ENCODE results near the gene SFTPA1. TPM values are rescaled to one million over a fixed set of nuclear protein-coding genes. Genes with fewer than 3 reads are reported as not detected.
"Not testable (repeated sequence)": the region's sequence is repeated elsewhere in the genome, so short reads cannot be mapped to it uniquely, and the experiment has no call there.

SFTPA1 gene
- not detected for polyA plus RNA-seq (2013, experiment 1 of 4)
- not detected for polyA plus RNA-seq (2013, experiment 2 of 4)
- not detected for polyA plus RNA-seq (2013, experiment 3 of 4)
- not detected for polyA plus RNA-seq (2013, experiment 4 of 4)

- Histone ChIP-seq H3K27me3 (ENCODE audit: control insufficient read depth, insufficient read depth, low read length, poor library complexity, severe bottlenecking) (no peaks in the 10 kb centered on the region), H3K36me3 (ENCODE audit: control insufficient read depth, insufficient read depth, low read length) (no peaks in the 10 kb centered on the region), H3K9me3 (ENCODE audit: control insufficient read depth, low read length) (no peaks in the 10 kb centered on the region), H3K4me3 (ENCODE audit: insufficient read depth, low read depth, low read length) (no peak within 1 kb of the TSS), H3K4me1 (ENCODE audit: control insufficient read depth, insufficient read depth, low read length) (peaks cover 4% of the 10 kb centered on the region), H3K27ac (ENCODE audit: insufficient read depth, low read depth, low read length, poor library complexity, severe bottlenecking) (no peak within 1 kb of the TSS)
- 87% methylated on average over 4 of the region's 4 CpGs for WGBS, 2 experiments
Observed at GRCh38 chr10:79610601-79611191, at the start of gene SFTPA1. SFTPA1 (plus strand) TSS chr10:79610939; CDS start chr10:79611826, 887 bp downstream.

GRCh38 chr10:79561257-79561656 is 49.5 kb upstream of the SFTPA1 start:
- 89 to 94% methylated on average over 3 of the region's 3 CpGs for WGBS, 2 experiments
- Histone ChIP-seq H3K4me1 (ENCODE audit: control insufficient read depth, insufficient read depth, low read length) (no peaks in the 10 kb centered on the region), H3K36me3 (ENCODE audit: control insufficient read depth, insufficient read depth, low read length) (no peaks in the 10 kb centered on the region), H3K27ac (ENCODE audit: insufficient read depth, low read depth, low read length, poor library complexity, severe bottlenecking) (no peak overlapping the region), H3K9me3 (ENCODE audit: control insufficient read depth, low read length) (no peaks in the 10 kb centered on the region), H3K4me3 (ENCODE audit: insufficient read depth, low read depth, low read length) (no peak overlapping the region), H3K27me3 (ENCODE audit: control insufficient read depth, insufficient read depth, low read length, poor library complexity, severe bottlenecking) (peaks cover 3% of the 10 kb centered on the region)

- Histone ChIP-seq H3K27me3 (ENCODE audit: control insufficient read depth, insufficient read depth, low read length, poor library complexity, severe bottlenecking) (peaks cover 3% of the 10 kb centered on the region), H3K4me3 (ENCODE audit: insufficient read depth, low read depth, low read length) (no peak overlapping the region), H3K27ac (ENCODE audit: insufficient read depth, low read depth, low read length, poor library complexity, severe bottlenecking) (no peak overlapping the region), H3K9me3 (ENCODE audit: control insufficient read depth, low read length) (no peaks in the 10 kb centered on the region), H3K4me1 (ENCODE audit: control insufficient read depth, insufficient read depth, low read length) (no peaks in the 10 kb centered on the region), H3K36me3 (ENCODE audit: control insufficient read depth, insufficient read depth, low read length) (no peaks in the 10 kb centered on the region)
- 31 to 34% methylated on average over 17 of the region's 17 CpGs for WGBS, 2 experiments
Observed at GRCh38 chr10:79562135-79562756, 48.5 kb upstream of the SFTPA1 start.

GRCh38 chr10:79563426-79563825 is 47.3 kb upstream of the SFTPA1 start:
- no peak overlapping the region for H3K4me3 ChIP-seq (ENCODE audit: insufficient read depth, low read depth, low read length)
- no peaks in the 10 kb centered on the region for H3K4me1 ChIP-seq (ENCODE audit: control insufficient read depth, insufficient read depth, low read length)
- WGBS, 2 experiments: 77 to 90% methylated on average over 4 of the region's 4 CpGs
- peaks cover 3% of the 10 kb centered on the region for H3K27me3 ChIP-seq (ENCODE audit: control insufficient read depth, insufficient read depth, low read length, poor library complexity, severe bottlenecking)
- no peaks in the 10 kb centered on the region for H3K9me3 ChIP-seq (ENCODE audit: control insufficient read depth, low read length)
- H3K36me3 ChIP-seq (ENCODE audit: control insufficient read depth, insufficient read depth, low read length): no peaks in the 10 kb centered on the region
- H3K27ac ChIP-seq (ENCODE audit: insufficient read depth, low read depth, low read length, poor library complexity, severe bottlenecking): no peak overlapping the region

- not testable (repeated sequence) for H3K36me3 ChIP-seq (ENCODE audit: control insufficient read depth, insufficient read depth, low read length); H3K27me3 ChIP-seq (ENCODE audit: control insufficient read depth, insufficient read depth, low read length, poor library complexity, severe bottlenecking); H3K27ac ChIP-seq (ENCODE audit: insufficient read depth, low read depth, low read length, poor library complexity, severe bottlenecking); H3K4me1 ChIP-seq (ENCODE audit: control insufficient read depth, insufficient read depth, low read length); H3K4me3 ChIP-seq (ENCODE audit: insufficient read depth, low read depth, low read length); H3K9me3 ChIP-seq (ENCODE audit: control insufficient read depth, low read length)
- 90 to 92% methylated on average over 6 of the region's 6 CpGs for WGBS, 2 experiments
Observed at GRCh38 chr10:79570624-79571023, 40.1 kb upstream of the SFTPA1 start.

GRCh38 chr10:79579361-79579760 is 31.4 kb upstream of the SFTPA1 start:
- Histone ChIP-seq H3K36me3 (ENCODE audit: control insufficient read depth, insufficient read depth, low read length) (no peaks in the 10 kb centered on the region), H3K4me3 (ENCODE audit: insufficient read depth, low read depth, low read length) (no peak overlapping the region), H3K4me1 (ENCODE audit: control insufficient read depth, insufficient read depth, low read length) (no peaks in the 10 kb centered on the region), H3K9me3 (ENCODE audit: control insufficient read depth, low read length) (no peaks in the 10 kb centered on the region), H3K27ac (ENCODE audit: insufficient read depth, low read depth, low read length, poor library complexity, severe bottlenecking) (no peak overlapping the region), H3K27me3 (ENCODE audit: control insufficient read depth, insufficient read depth, low read length, poor library complexity, severe bottlenecking) (no peaks in the 10 kb centered on the region)
- WGBS, 2 experiments: 71% methylated on average over 2 of the region's 2 CpGs; no CpG with 5 or more reads in 1 of the 2 experiments

GRCh38 chr10:79581044-79581443 is 29.7 kb upstream of the SFTPA1 start:
- Histone ChIP-seq H3K4me3 (ENCODE audit: insufficient read depth, low read depth, low read length) (no peak overlapping the region), H3K27me3 (ENCODE audit: control insufficient read depth, insufficient read depth, low read length, poor library complexity, severe bottlenecking) (no peaks in the 10 kb centered on the region), H3K9me3 (ENCODE audit: control insufficient read depth, low read length) (no peaks in the 10 kb centered on the region), H3K4me1 (ENCODE audit: control insufficient read depth, insufficient read depth, low read length) (no peaks in the 10 kb centered on the region), H3K27ac (ENCODE audit: insufficient read depth, low read depth, low read length, poor library complexity, severe bottlenecking) (no peak overlapping the region), H3K36me3 (ENCODE audit: control insufficient read depth, insufficient read depth, low read length) (no peaks in the 10 kb centered on the region)

GRCh38 chr10:79582096-79582495 is 28.6 kb upstream of the SFTPA1 start:
- Histone ChIP-seq H3K4me1 (ENCODE audit: control insufficient read depth, insufficient read depth, low read length) (no peaks in the 10 kb centered on the region), H3K4me3 (ENCODE audit: insufficient read depth, low read depth, low read length) (no peak overlapping the region), H3K27ac (ENCODE audit: insufficient read depth, low read depth, low read length, poor library complexity, severe bottlenecking) (no peak overlapping the region), H3K9me3 (ENCODE audit: control insufficient read depth, low read length) (no peaks in the 10 kb centered on the region), H3K27me3 (ENCODE audit: control insufficient read depth, insufficient read depth, low read length, poor library complexity, severe bottlenecking) (no peaks in the 10 kb centered on the region), H3K36me3 (ENCODE audit: control insufficient read depth, insufficient read depth, low read length) (no peaks in the 10 kb centered on the region)
- WGBS, 2 experiments: 90 to 92% methylated on average over 6 of the region's 6 CpGs

GRCh38 chr10:79582954-79583353 is 27.8 kb upstream of the SFTPA1 start:
- not testable (repeated sequence) for H3K36me3 ChIP-seq (ENCODE audit: control insufficient read depth, insufficient read depth, low read length); H3K27me3 ChIP-seq (ENCODE audit: control insufficient read depth, insufficient read depth, low read length, poor library complexity, severe bottlenecking); H3K27ac ChIP-seq (ENCODE audit: insufficient read depth, low read depth, low read length, poor library complexity, severe bottlenecking); H3K4me3 ChIP-seq (ENCODE audit: insufficient read depth, low read depth, low read length); H3K9me3 ChIP-seq (ENCODE audit: control insufficient read depth, low read length); H3K4me1 ChIP-seq (ENCODE audit: control insufficient read depth, insufficient read depth, low read length)
- 90 to 95% methylated on average over 2 to 3 of the region's 6 CpGs for WGBS, 2 experiments

GRCh38 chr10:79583488-79584024 is 27.2 kb upstream of the SFTPA1 start:
- no peaks in the 10 kb centered on the region for H3K9me3 ChIP-seq (ENCODE audit: control insufficient read depth, low read length)
- no peaks in the 10 kb centered on the region for H3K4me1 ChIP-seq (ENCODE audit: control insufficient read depth, insufficient read depth, low read length)
- no peaks in the 10 kb centered on the region for H3K36me3 ChIP-seq (ENCODE audit: control insufficient read depth, insufficient read depth, low read length)
- 91 to 94% methylated on average over 7 of the region's 7 CpGs for whole genome bisulfite sequencing, 2 experiments
- H3K27ac ChIP-seq (ENCODE audit: insufficient read depth, low read depth, low read length, poor library complexity, severe bottlenecking): no peak overlapping the region
- H3K4me3 ChIP-seq (ENCODE audit: insufficient read depth, low read depth, low read length): no peak overlapping the region
- no peaks in the 10 kb centered on the region for H3K27me3 ChIP-seq (ENCODE audit: control insufficient read depth, insufficient read depth, low read length, poor library complexity, severe bottlenecking)

Data from ectodermal cell (in vitro differentiated cells).